HL-60 (cell line): ENCODE results near the gene USP21.

Experiments used
- DNase-seq, 2 experiments: peaks; one replicate each; pipeline ENCODE4 v3.0.0-alpha.2; 2010 to 2020; ENCODE audit warnings: low read depth in 1 of 2, low spot score in 1 of 2
- H3K27ac ChIP-seq: fragments of 250-450 bp; sonication (Bioruptor Pico); replicated peaks from 2 replicates; pipeline ENCODE4 v1.5.1; 2020; ENCODE audit warnings: mild to moderate bottlenecking, moderate library complexity
- H3K27me3 ChIP-seq: fragments of 250-450 bp; sonication (Bioruptor Pico); 2 replicates; pipeline ENCODE4 v1.5.1; 2021; ENCODE audit warnings: mild to moderate bottlenecking, moderate library complexity; ENCODE audit not compliant: insufficient read depth, poor library complexity, severe bottlenecking
- H3K4me3 ChIP-seq: replicated peaks from 2 replicates; pipeline ENCODE4 v1.5.1; 2011; ENCODE audit warnings: mild to moderate bottlenecking, control low read depth, low read length; ENCODE audit not compliant: insufficient read depth
- CTCF ChIP-seq: IDR thresholded peaks from one replicate; pipeline ENCODE4 v1.5.1; 2011; ENCODE audit warnings: low read length, control low read depth, inconsistent platforms; ENCODE audit not compliant: insufficient read depth
- GABPA ChIP-seq: IDR thresholded peaks from 2 replicates; pipeline ENCODE4 v1.6.1; 2012; ENCODE audit warnings: low read depth
- POLR2AphosphoS5 ChIP-seq: IDR thresholded peaks from 2 replicates; pipeline ENCODE4 v1.6.1; 2012; ENCODE audit warnings: low read depth
- REST ChIP-seq: IDR thresholded peaks from 2 replicates; pipeline ENCODE4 v1.6.1; 2012; ENCODE audit warnings: low read depth; ENCODE audit not compliant: insufficient replicate concordance
- SPI1 ChIP-seq: IDR thresholded peaks from 2 replicates; pipeline ENCODE4 v1.6.1; 2012; ENCODE audit warnings: low read depth, mild to moderate bottlenecking, borderline replicate concordance

Gene USP21

GRCh38 chr1:161187311-161187710 lies 28.0 kb downstream of the USP21 start:
- Histone ChIP-seq H3K4me3 (no peak overlapping the region), H3K27ac (no peak overlapping the region; the same call in 1 of the 2 replicates), H3K27me3 (no peaks in the 10 kb centered on the region)
- TF ChIP-seq REST (no peak), CTCF (no peak), POLR2AphosphoS5 (no peak), GABPA (no peak), SPI1 (no peak)
- no peak for DNase-seq

- no peaks in the 10 kb centered on the region for H3K27me3 ChIP-seq
- H3K27ac ChIP-seq = no peak overlapping the region
- no peak for DNase-seq
- no peak overlapping the region for H3K4me3 ChIP-seq
- no peak for TF ChIP-seq CTCF
- TF ChIP-seq POLR2AphosphoS5 = no peak
- no peak for TF ChIP-seq REST
- TF ChIP-seq GABPA = no peak
- TF ChIP-seq SPI1 = no peak
Observed at GRCh38 chr1:161188381-161188780, 29.1 kb downstream of the USP21 start.

GRCh38 chr1:161189036-161189435 lies 29.7 kb downstream of the USP21 start:
- no peak overlapping the region for H3K4me3 ChIP-seq
- no peak overlapping the region for H3K27ac ChIP-seq
- H3K27me3 ChIP-seq = no peaks in the 10 kb centered on the region
- TF ChIP-seq GABPA = no peak
- TF ChIP-seq REST = no peak
- TF ChIP-seq CTCF = no peak
- no peak for TF ChIP-seq SPI1
- no peak for TF ChIP-seq POLR2AphosphoS5
- DNase-seq = no peak
